Measurements from ENCODE around the gene UBE2C.

DNA sequence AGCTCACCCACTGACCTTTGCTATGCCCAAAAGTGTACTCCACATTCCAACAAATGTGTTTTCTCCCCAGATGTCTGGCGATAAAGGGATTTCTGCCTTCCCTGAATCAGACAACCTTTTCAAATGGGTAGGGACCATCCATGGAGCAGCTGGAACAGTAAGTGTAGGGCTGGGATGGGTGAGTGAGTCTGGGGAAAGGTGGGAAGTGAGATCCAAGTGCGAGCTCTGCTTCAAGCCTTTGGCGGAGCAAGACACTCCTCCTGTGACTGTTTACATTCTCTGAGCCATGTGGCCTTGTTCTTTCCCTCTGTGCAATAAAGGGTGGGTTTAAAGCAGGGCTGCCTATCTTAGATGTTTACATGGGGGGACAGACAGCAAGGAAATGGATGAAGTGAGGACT is 1.9 kb downstream of the UBE2C start:
- TF ChIP-seq, protein P1, sequence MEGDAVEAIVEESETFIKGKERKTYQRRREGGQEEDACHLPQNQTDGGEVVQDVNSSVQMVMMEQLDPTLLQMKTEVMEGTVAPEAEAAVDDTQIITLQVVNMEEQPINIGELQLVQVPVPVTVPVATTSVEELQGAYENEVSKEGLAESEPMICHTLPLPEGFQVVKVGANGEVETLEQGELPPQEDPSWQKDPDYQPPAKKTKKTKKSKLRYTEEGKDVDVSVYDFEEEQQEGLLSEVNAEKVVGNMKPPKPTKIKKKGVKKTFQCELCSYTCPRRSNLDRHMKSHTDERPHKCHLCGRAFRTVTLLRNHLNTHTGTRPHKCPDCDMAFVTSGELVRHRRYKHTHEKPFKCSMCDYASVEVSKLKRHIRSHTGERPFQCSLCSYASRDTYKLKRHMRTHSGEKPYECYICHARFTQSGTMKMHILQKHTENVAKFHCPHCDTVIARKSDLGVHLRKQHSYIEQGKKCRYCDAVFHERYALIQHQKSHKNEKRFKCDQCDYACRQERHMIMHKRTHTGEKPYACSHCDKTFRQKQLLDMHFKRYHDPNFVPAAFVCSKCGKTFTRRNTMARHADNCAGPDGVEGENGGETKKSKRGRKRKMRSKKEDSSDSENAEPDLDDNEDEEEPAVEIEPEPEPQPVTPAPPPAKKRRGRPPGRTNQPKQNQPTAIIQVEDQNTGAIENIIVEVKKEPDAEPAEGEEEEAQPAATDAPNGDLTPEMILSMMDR (IDR thresholded peaks at IDR 0.05 in 4 of 5, conservative IDR thresholded peaks at IDR 0.05 in 1 of 5) = no peak
- TF ChIP-seq POLR2A (IDR thresholded peaks at IDR 0.05) = no peak
